GM21423 (cell line): Measurements from ENCODE around the gene PRPH.

Source experiments
- ATAC-seq: cut with Tn5 transposase; IDR thresholded peaks from one replicate; pipeline ENCODE4 v1.9.1; 2021; ENCODE audit warnings: mild to moderate bottlenecking, moderate library complexity; ENCODE audit not compliant: unreplicated experiment

Gene PRPH

GRCh38 chr12:49345051-49345824, 50.3 kb downstream of the PRPH start:
- ATAC-seq: no peak

- ATAC-seq: no peak
These were observed 51.1 kb downstream of the PRPH start for GRCh38 chr12:49345825-49346658.

GRCh38 chr12:49346659-49347310, 51.8 kb downstream of the PRPH start, which contains the start of gene DNAJC22:
TSS of gene DNAJC22 (plus strand) at chr12:49346888. CDS start at chr12:49348873, 1,985 bp downstream.
- ATAC-seq: no peak

GRCh38 chr12:49347311-49348193, 52.6 kb downstream of the PRPH start:
- no peak for ATAC-seq
